K562 (cell line): Measurements from ENCODE around the gene MYL11. TPM values are rescaled to one million over a fixed set of nuclear protein-coding genes. Genes with fewer than 3 reads are reported as not detected.

Experiments
- BRD4 ChIP-seq: fragments of 200-600 bp; sonication (generic); IDR thresholded peaks from 2 replicates; pipeline ENCODE4 v1.6.1; 2017; ENCODE audit warnings: inconsistent platforms
- MGA ChIP-seq: fragments of 450-650 bp; IDR thresholded peaks from 2 replicates; pipeline ENCODE4 v1.6.1; 2016; ENCODE audit warnings: mild to moderate bottlenecking, moderate library complexity
- PHF8 ChIP-seq: fragments of 200-600 bp; sonication (generic); IDR thresholded peaks from 2 replicates; pipeline ENCODE4 v1.6.1; 2012; ENCODE audit warnings: mixed run types, mild to moderate bottlenecking, inconsistent platforms, low read length, moderate library complexity, borderline replicate concordance
- RB1 ChIP-seq: fragments of 450-650 bp; IDR thresholded peaks from 2 replicates; pipeline ENCODE4 v1.6.1; 2017; ENCODE audit warnings: low read depth, mild to moderate bottlenecking
- REST ChIP-seq, 2 experiments: fragments of 450-650 bp; formaldehyde crosslinking in 1 of 2; IDR thresholded peaks; 2 replicates each; pipeline versions ENCODE4 v1.4.0 to v1.6.1; 2014 to 2020; ENCODE audit warnings: mild to moderate bottlenecking in 2 of 2, borderline replicate concordance in 1 of 2, low read depth in 1 of 2
- SAP30 ChIP-seq: fragments of 200-600 bp; sonication (generic); IDR thresholded peaks from 2 replicates; pipeline ENCODE4 v1.6.1; 2012; ENCODE audit warnings: borderline replicate concordance, low read depth, mild to moderate bottlenecking, moderate library complexity, low read length, control low read depth, inconsistent platforms; ENCODE audit not compliant: insufficient read depth, poor library complexity, severe bottlenecking
- polyA plus RNA-seq, 8 experiments: library from polyadenylated mRNA; depleted of rRNA in 4 of 8; stranded (reverse) in 5 of 8; unstranded in 3 of 8; fragments of >200 nt; fragmentation: Nextera tagmentation in 2 of 8; fragmentation: Illumina TruSeq in 1 of 8; extraction: Ambion mirVana in 2 of 8; extraction: Trizol in 1 of 8; gene quantifications; 2 replicates each; pipeline versions ENCODE4 v1.2.1 to v1.2.3, GENCODE V29; 2011 to 2014; ENCODE audit warnings: inconsistent platforms in 1 of 8, missing spikeins in 1 of 8
- total RNA-seq, 7 experiments: library from RNA; depleted of rRNA in 6 of 7; stranded (reverse); fragments of >200 nt in 6 of 7; fragmentation: Illumina TruSeq in 2 of 7; extraction: Trizol in 2 of 7; gene quantifications; 2 replicates each; pipeline versions ENCODE4 v1.2.1 to v1.2.3, GENCODE V29; 2011 to 2021; ENCODE audit warnings: low replicate concordance in 1 of 7

MYL11 gene
- total and polyA plus RNA-seq, 9 of the 15 experiments (the other 6 are each of a cell fraction or from before 2014, with no cell fraction given): 0.31 to 1.5 (median 0.73) TPM; not detected in 4

DNA sequence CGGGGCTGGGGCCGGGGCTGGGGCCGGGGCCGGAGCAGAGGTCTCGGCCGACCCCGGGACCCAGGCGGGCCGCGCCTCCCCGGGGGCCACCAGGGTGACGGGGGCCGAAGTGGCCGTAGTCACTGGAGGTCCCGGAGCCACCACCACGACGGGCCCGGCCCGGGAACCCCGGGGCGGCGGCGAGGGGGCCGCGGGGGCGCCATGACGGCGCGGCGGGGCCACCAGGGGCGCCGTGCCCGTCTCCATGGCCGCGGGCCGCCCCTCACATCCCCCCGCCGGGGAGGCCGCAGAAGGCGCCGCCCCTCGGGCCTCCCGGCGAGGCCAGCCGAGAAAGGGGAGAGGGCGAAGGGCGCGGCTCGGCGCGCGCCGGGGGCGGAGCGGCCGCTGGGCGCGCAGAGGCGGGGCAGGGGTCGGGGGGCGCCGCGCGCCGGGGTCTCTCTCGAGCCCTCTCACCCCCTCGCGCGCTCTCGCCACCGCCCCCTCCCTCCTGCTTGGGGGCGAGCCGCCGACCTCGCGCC lies 4.6 kb upstream of the MYL11 start (continued):
- TF ChIP-seq REST (IDR thresholded peaks at IDR 0.05; ENCODE audit: borderline replicate concordance) (no peak), REST (CRISPR knock-in tag; IDR thresholded peaks at IDR 0.05; ENCODE audit: low read depth) (no peak), PHF8 (peak; percentile 55; the same call in 1 of the 2 replicates), MGA (no peak), RB1 (peak; percentile 68; the same call in 1 of the 2 replicates), SAP30 (peak; percentile 8), BRD4 (no peak)
